GM19328 (cell line): ENCODE data around the gene USP15.
"Not testable (repeated sequence)": the region's sequence is repeated elsewhere in the genome, so short reads cannot be mapped to it uniquely, and the experiment has no call there.

ENCODE experiments used
- ATAC-seq: cut with Tn5 transposase; IDR thresholded peaks from one replicate; pipeline ENCODE4 v1.9.1; 2021; ENCODE audit warnings: mild to moderate bottlenecking, moderate library complexity; ENCODE audit not compliant: unreplicated experiment

The USP15 gene

DNA sequence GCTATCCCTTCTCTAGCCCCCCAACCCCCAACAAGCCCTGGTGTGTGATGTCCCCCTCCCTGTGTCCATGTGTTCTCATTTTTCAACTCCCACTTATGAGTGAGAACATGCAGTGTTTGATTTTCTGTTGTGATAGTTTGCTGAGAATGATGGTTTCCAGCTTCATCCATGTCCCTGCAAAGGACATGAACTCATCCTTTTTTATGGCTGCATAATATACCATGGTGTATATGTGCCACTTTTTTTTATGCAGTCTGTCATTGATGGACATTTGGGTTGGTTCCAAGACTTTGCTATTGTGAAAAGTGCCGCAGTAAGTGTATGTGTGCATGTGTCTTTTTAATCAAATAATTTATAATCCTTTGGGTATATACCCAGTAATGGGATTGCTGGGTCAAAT, 104.5 kb downstream of the USP15 start:
- not testable (repeated sequence) for ATAC-seq

GRCh38 chr12:62365846-62366245, 105.6 kb downstream of the USP15 start:
- not testable (repeated sequence) for ATAC-seq

DNA sequence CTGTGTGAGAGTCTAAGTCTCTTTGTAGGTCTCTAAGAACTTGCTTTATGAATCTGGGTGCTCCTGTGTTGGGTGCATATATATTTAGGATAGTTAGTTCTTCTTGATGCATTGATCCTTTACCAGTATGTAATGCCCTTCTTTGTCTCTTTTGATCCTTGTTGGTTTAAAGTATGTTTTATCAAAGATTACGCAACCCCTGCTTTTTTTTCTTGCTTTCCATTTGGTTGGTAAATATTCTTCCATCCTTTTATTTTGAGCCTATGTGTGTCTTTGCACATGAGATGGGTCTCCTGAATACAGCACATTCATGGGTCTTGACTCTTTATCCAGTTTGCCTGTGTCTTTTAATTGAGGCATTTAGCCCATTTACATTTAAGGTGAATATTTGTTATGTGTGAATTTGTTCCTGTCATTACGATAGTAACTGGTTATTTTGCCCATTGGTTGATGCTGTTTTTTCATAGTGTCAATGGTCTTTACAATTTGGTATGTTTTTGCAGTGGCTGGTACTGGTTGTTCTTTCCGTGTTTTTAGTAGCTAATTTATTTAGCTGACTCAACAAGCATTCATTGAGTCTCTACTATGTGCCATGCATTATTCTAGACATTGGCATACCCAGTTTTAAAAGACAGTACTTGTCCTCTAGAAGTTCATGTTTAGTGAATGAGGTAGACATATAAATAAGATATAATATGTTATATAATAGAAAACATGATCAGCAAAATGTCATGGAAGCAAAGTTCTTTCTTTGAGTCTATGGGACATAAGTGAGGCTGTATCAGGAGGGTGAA, 108.4 kb downstream of the USP15 start:
- not testable (repeated sequence) for ATAC-seq

- ATAC-seq: no peak
Measured at GRCh38 chr12:62370189-62370588, 110.0 kb downstream of the USP15 start.

- no peak for ATAC-seq
Measured at GRCh38 chr12:62371661-62372060, 111.5 kb downstream of the USP15 start.

DNA sequence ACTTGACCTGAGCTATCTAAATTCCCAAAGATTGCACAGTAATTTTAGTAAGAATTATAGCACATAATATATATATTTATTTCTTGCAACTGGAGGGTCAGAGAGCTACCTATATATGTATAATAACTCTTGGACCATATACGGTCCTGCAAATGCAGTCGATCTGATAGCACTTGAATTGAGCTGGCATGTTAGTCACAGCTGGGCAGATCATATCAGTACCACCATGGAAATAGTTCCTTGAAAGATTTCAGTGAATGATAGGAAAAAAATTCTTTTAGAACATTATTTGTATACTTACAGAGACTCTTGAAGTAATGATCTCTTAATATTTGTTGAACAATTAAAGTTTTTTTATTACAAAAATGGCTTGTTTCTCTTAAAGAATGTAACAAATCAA, 111.9 kb downstream of the USP15 start:
- ATAC-seq: no peak

- ATAC-seq: no peak
Measured at GRCh38 chr12:62372825-62373224, 112.6 kb downstream of the USP15 start.

DNA sequence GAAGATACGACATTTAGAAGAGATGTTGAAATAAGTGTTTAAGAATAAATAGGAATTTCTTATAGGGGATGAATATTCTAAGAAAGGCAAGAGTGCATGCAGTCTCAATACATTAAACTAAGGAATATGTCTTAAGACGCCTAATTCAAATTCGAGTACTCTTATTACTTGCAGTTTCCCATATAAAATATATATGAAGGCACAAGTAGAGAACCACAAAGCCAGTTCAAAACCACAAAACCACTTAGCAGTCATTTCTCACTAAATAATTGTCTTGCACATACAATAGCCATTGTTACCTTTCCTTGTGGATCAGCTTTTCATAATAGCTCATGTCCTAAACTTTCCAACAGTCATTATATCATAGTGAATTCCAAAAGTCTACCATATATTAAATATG, 115.4 kb downstream of the USP15 start:
- no peak for ATAC-seq

DNA sequence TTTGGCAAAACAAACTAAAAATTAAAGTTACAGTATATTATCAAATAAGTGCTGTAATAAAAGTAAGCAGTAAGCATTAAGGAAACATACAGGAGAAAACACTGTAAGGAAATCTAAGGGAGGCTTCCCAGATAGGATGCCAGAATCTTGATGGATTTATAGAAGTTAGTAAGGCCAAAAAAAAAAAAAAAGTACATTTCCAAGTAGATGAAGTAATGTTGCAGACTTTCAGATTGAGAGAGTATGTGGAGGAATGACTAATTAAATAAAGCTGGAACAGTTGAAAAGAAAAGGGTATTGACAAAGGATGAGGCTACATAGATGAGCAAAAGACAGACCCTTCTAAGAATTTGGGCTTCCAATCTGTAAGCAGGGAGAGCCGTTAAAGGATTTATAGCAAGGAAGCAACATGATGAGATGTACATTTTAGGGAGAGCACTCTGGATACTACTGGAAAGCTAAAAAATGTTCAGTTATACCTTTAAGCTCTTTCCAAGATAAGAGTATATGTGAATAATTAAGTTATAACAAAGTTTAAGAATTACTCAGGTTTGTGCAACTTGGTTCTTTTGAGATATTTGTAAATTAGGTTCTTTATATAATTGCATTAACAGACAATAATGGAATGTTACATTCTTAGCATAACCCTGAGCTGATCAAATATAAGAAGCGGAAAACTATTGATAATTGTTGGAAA, 119.0 kb downstream of the USP15 start:
- ATAC-seq: no peak

DNA sequence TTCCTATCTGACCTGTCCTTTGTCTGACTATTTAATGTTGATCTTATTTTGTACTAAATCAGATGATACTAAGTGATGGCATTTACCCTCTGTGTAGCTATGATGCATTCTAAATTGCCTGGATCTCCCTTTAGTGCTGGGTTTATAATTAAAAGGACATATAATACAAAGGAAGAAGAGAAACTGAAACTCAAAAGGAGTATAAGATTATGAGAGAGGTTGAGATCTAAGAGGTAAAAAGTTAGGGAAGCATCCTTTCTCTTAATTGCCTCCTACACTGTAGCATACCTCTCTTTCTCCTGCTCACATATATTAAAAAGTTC, 119.5 kb downstream of the USP15 start:
- ATAC-seq: no peak

GRCh38 chr12:62382526-62382925, 122.3 kb downstream of the USP15 start:
- ATAC-seq: no peak

DNA sequence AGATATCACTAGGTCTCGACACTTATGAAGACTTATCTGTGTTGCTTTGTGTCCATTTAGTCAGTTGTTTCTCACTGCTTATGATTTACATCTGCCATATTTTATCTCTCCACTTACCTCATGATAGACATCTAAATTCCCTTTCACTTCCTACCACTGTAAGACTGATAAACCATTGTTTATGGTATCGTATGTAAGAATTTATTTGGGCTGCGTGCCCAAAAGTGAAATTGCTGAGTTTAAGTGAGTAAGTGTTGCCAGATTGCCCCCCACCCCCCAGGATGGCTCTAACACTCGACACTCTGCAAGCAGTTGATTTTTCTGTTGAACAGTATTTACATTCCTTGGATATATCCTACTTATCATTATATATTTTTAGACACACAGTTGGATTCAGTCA, 136.5 kb downstream of the USP15 start:
- no peak for ATAC-seq

DNA sequence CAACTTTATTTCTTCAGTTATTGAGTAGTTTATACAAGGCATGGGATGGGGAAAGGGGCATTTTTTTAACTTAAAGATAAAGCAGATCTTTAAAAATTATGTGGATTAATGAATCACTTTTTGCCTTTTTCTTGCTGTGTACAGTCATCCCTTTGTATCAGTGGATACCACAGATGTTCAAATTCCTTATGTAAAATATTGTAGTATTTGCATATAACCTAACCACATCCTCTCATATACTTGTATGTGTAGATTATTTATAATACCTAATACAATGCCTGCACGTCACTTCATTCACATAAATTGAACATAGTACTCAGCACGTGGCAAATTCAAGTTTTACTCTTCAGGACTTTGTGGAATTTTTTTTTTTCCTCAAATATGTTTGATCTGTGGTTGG, 139.9 kb downstream of the USP15 start:
- no peak for ATAC-seq

DNA sequence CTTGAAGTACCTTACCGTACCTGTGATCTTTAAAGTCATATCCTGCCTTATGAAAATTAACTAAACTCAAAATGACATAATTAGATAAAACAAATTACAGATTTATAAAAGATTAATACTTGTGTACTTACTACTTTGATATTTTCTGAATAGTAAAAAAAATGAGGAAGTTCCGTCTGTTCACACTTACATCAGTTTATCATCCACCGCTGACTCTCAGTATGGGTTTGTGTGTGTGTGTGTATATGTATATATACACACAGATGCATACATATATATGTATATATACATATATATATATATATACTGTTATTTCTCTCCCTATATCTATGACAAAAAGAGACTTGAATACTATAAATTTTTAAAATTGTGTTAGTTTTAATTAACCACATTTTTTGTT, 141.4 kb downstream of the USP15 start:
- ATAC-seq: no peak

DNA sequence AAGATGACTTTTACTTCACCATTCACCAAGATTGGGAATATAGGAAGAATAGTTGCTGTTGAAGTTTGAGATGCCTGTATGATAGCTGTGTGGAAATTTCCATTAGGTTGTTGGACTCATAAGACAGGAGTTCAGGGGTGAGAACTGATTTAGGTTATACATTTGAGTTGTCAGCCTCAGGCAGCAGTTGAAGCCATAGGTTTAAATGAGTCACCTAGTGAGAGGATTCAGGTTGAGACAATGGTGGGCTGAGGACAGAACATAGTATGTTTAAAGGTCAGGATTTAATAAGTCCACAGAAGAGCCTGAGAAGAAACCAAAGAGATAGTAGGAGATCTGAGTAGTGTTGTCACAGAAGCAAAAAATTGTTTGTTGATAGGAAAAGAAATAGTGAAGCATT, 142.8 kb downstream of the USP15 start:
- no peak for ATAC-seq

DNA sequence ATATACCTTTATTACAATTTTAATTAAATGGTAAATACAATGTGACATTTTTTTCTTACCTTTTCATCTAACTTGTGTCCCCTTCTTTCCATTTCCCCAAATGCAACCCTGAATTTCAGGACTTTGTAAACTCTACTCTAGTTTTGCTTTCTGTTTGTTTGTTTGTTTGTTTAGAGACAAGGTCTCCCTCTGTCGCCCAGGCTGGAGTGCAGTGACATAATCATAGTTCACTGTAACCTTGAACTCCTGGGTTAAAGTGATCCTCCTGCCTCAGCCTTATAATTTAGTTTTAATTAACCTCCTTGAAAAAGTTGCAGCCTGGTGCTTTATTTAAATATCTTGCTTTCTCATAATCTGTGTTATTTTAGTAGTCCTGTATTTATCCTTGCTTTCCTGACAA, 147.4 kb downstream of the USP15 start:
- no peak for ATAC-seq

DNA sequence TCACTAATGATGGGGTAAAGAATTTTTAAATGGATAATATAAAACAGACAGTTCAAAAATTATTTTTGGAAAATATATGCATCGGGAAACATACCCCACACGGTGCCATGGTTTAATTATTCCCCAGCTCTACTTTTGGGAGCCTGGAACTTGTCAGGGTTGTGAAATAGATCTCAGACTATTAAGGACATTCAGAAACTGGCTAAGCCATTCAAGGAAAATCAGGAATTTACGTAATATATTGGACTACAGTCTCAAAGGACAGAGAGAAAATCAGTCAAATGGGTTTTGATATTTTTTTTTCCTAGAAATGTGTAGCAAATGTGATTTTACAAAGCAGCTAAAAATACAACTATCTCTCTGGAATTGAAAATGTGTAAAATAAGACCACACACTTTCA, 148.9 kb downstream of the USP15 start:
- no peak for ATAC-seq

DNA sequence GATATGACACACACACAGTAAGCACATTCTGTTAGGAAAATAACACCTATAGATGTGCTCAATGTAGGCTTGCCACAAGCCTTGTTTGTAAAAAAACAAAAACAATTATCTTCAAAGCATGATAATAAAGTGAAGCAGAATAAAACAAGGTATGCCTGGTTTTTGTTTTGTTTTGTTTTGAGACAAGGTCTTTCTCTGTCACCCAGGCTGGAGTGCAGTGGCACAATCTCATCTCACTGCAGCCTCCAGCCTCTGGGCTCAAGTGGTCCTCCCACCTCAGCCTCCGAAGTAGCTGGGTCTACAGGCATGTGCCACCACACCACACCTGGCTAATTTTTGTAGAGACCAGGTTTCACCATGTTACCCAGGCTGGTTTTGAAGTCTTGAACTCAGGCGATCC, 154.0 kb downstream of the USP15 start:
- no peak for ATAC-seq

DNA sequence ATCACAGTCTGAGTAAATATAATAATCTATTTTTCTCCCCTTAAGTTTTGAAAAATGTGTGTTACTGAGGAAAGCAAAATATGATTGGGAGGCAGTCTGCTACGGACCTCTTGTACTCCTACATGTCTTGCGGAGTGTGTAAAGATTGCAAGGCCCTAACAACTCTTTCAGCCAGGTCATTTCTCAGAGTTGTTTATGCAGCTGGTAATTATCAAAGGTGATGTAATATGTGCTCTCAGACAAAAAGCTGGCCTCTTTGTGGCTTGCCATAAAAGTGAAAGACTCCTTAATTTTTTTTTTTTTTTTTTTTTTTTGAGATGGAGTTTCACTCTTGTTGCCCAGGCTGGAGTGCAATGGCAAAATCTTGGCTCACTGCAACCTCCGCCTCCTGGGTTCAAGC, 165.9 kb downstream of the USP15 start:
- no peak for ATAC-seq

DNA sequence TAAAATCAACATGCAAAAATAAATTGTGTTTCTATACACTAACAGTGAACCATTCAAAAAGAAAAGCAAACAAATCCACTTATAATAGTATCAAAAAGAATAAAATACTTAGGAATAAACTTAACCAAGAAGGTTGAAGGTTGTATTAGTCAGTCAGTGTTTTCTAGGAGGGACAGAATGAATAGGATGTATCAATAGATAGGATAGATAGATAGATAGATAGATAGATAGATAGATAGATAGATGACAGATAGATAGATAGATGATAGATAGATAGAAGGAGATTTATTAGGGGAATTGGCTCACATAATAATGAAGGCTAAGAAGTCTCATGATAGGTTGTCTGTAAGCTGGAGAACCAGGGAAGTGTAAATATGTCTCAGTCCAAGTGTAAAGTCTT, 169.3 kb downstream of the USP15 start:
- no peak for ATAC-seq

DNA sequence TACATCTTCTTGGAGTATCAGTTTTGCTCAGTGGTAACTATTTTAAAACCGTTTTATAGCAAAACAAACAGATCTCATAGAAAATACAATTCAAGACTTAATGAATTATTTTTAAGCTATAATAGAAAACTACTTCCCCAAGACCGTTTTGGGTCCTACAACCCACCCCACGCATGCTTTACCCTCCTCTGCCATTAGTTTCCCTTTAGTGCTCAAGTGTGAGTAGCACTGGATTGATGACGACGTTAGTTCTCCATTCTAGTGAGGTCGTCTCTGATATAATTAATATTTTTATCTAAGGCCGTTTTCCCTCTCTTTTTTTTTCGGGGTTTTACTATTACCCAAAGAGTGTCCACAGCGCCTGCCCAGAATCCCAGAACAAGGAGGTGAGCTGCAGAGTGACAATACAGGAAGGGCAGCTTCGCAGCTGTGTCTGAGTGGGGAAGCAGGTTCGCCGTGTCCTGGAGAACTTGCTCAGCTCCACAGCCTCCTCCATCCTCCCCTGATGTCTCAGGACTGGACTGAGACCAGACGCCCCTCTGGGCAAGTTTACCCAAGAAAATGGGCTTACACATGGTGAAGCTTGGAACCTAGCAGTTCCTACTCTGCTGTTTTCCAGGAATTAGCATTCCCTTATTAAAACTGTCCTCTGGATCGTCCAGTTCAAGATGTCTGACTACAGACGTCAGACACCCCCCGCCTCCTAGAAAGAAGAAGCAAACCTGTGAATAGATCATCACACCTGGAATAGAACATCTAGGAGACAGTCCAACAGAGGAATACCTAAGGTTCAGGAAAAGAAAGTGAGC, 174.5 kb downstream of the USP15 start:
- no peak for ATAC-seq
